HG03280 (cell line): ENCODE measurements around the gene FJX1.
A peak's percentile ranks its signal among the peaks of the same experiment; 100 is the strongest.

ENCODE experiments used
- ATAC-seq: cut with Tn5 transposase; IDR thresholded peaks from one replicate; pipeline ENCODE4 v1.9.1; 2021; ENCODE audit warnings: mild to moderate bottlenecking, moderate library complexity; ENCODE audit not compliant: unreplicated experiment

Gene FJX1

DNA sequence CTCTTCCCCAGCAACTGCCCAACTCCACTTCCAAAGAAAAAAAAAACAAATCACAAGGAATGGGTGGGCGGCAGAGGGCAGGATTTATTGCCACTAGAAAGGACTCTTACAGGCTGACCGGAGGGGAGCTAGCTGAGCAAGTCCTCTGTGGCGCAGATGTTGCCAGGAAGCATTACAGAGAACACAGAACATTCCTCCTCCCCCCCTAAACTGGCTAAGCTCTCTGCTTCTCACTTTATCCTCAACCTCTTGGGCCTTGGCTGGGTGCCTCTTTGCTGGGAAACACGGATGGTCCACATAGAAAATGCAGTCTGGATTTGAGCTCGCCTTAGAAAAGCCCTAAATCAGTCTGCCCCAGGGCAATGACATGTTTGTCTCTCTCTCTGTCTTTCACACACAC is 12.6 kb upstream of the FJX1 start:
- no peak for ATAC-seq

DNA sequence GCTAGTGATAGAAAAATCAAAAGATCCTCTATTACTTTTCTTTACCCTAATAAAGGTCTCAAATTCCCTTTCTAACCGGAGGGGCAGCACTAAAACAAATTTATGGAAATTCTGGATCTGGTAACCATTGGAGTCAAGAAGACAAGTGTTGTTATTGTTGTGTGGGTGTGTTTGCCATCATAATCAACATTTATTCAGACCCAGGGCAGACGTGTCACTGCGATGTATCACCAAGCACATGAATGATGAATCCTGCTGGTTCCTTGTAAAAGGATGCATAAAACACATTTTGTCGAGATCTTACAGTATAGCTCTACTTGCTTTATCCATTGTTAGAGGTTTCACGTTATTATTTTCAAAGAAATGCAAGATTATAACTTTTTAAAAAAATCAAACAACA is 12.1 kb upstream of the FJX1 start:
- ATAC-seq: no peak

DNA sequence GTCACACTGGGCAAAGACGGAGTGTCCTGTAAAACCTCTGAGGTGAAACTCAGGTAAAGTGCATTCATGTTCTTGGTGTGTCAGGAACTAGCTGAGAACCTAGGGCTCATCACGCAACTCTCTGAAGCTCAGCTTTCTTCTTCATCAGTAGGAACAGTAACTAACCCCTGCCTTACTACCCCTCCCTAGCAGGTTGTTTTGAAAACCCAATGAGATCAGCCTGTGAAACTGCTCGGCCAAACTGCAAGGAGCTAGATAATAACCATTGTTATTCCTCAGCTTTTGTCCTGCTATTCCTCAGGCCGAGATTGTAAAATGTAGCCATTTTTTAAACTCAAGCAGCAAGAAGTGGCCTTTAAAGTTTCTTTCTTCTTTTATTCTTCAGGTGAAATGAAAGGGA is 9.8 kb upstream of the FJX1 start:
- no peak for ATAC-seq

DNA sequence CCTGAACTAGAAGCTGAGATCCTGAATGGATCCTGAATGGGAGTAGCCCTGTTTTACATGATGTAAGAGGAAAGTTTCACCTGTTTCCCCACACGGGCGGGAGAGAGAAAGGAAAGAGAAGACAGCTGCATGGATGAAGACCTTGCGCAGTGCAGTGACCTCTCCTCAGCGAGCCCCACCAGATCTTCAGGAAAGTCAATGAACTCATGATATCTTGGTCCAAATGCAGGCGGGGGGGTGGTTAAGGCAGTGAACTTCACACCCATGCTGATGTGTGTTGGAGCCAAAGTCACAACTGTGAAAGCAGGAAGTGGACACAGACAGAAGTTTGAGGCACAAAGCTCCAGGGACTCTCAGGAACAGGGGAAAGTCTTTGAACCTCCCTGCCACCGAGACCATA is 8.6 kb upstream of the FJX1 start:
- ATAC-seq: no peak

DNA sequence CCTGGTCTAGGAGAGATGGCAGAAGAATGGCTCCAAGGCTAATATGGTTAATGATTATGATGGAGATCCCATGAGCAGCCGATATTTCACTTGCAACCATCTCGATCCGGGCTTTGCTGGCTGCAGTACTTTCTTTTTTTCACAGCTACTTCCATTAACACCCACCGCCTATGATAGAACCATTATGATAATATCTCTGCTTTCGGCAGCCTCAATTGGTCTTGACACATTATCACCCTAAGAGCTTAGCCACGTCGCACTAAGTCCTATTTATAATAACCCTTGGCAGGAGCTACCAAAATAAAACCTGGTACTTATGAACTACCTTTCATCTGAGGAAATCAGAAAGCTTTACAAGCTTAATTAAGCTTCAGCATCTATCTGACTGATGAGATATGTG is 7.6 kb upstream of the FJX1 start:
- ATAC-seq: no peak

DNA sequence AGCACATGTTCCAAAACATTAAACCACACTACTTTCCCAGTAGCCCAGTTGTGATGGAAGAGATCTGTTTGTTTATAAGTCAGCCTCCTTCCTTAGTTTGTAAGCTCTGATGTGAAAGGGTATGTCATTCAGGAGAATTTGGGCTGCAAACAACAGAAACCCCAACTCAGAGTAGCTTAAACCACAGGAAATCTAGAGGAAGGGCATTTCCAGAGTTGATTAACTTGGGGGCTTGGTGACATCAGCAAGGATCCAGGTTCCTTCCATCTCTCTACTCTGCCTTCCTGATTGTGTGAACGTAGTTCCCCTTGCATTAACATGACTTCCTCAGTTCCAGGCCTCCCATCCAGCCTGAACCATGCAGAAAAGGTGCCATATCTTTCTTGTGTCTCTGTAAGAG is 6.5 kb upstream of the FJX1 start:
- no peak for ATAC-seq

DNA sequence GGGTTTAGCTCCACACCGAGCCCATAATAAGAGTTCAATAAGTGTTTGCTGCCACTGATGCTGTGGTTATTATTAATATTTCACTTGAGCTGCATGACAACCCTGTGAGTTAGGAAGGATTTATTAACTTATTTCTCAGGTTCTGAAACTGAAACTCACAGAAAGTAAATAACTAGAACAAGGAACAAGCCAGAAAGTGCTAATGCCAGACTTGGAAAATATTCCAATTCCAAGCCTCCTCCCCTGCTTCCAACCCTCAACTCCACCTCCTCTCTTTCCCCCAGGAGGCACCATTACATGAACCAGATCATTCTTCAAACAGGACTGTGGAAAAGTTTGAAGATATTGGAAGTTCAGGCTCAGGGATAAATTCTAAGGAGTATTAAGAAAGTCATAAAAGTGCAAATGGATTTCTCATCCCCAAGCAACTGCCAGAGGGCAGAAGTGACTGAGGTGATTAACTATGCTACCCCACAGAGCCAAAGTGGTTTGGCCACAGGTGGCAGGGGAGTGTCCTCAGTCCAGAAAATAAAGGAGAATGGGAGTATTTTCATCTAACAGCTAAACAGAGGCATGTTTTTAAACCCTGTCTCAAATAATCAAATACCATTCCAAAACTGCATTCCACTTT is 3.2 kb upstream of the FJX1 start:
- no peak for ATAC-seq

DNA sequence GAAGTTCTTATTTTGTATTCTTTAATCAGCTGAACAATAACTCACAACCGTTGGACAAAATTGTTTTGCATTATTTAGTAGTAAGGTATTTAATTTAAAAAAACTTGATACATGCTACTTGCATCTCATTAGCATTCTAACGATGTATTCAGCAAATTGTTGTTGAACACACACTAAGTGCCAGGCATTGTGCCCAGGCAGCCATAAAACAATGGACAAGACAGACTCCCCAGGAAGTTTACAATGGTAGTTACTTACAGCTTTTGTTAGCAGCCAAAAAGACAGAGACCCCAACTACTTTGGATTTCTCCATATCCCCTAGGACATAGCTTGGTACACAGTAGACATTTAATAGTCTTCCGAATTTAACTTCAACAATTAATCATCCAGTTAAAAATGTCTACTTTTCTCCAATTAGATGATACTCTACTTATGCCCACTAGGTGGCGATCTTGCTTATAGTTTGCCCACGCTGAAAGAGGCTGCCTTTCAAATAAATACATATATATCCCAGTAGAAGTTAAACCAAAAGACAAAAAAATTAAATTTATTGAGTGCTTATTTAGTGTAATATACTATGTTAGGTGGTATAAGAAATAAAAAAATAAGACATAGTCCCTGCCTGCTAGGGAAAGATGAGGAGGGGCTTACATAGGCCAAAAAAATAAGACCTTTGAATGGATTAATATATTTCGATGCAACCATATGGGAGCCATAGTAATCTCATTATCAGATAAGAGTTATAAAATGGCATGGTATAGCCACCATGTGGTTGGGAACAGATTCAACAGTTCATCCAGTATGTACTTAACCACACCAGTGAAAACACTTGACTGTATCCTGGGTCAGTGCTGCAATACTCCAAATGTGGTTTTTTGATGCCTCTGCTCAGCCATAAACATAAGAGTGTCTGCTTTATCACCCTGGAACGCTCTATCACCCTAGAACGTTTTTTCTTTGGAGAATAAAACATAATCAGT is 2.0 kb upstream of the FJX1 start:
- no peak for ATAC-seq

DNA sequence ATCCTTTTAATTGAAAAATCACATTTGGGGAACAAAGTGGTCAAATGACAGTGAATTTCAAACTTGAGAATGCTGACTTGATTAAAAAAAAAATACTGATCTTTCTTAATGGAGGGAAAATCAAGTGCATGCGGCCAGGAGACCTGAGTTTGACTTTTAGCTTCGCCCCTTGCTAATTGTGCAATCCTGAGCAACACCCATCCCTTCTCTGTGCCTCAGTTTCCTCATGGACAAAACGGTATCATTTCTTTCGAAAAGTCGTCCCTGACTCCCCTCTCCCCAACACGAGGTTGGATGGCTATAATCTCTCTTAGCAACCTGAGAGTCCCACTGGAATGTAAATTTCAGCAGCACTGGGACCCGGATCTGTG is 959 bp upstream of the FJX1 start:
- no peak for ATAC-seq

DNA sequence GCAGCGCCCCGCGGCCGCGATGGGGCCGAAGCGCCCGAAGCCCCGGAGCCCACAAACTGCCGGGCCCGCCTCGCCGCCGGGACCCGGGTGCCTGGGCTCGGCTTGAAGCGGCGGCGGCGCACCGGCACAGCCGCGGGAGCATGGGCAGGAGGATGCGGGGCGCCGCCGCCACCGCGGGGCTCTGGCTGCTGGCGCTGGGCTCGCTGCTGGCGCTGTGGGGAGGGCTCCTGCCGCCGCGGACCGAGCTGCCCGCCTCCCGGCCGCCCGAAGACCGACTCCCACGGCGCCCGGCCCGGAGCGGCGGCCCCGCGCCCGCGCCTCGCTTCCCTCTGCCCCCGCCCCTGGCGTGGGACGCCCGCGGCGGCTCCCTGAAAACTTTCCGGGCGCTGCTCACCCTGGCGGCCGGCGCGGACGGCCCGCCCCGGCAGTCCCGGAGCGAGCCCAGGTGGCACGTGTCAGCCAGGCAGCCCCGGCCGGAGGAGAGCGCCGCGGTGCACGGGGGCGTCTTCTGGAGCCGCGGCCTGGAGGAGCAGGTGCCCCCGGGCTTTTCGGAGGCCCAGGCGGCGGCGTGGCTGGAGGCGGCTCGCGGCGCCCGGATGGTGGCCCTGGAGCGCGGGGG is 346 bp downstream of the FJX1 start:
- ATAC-seq: peak; percentile 44

DNA sequence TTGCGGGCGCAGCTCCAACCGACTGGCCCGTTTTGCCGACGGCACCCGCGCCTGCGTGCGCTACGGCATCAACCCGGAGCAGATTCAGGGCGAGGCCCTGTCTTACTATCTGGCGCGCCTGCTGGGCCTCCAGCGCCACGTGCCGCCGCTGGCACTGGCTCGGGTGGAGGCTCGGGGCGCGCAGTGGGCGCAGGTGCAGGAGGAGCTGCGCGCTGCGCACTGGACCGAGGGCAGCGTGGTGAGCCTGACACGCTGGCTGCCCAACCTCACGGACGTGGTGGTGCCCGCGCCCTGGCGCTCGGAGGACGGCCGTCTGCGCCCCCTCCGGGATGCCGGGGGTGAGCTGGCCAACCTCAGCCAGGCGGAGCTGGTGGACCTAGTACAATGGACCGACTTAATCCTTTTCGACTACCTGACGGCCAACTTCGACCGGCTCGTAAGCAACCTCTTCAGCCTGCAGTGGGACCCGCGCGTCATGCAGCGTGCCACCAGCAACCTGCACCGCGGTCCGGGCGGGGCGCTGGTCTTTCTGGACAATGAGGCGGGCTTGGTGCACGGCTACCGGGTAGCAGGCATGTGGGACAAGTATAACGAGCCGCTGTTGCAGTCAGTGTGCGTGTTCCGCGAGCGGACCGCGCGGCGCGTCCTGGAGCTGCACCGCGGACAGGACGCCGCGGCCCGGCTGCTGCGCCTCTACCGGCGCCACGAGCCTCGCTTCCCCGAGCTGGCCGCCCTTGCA is 1.0 kb downstream of the FJX1 start:
- peak; percentile 34 for ATAC-seq

DNA sequence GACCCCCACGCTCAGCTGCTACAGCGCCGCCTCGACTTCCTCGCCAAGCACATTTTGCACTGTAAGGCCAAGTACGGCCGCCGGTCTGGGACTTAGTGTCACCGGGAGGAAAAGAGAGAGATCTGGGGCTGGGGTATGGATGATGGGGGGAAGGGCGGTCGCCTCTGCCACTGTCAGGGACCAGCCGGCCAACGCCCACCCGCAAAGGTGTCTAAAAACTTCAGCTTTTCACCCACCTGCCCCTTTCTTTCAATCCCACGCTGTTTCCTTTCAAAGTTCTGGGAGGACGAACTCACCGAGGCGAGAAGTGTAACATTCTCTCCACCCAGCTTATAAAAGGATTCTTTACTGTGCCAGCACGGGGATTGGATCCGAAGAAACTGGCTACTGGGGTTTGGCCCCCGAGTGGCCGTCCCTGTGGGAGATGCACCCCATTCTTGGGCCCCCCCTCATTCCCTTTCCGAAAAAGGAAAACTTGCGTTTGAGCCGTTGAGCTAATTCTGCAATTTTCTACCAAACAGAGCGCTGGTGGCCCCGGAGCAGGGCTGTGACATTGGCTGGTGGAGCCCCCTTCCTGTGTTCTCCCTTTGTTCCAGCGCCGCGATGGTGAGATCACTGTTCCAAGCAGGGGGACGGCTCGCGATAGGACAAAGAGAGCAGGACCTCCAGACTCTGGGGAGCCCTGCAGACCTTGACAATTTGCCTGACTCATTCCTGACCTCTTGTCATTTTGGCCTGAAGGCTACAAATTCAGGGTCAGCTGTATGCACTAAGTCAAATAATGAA is 1.8 kb downstream of the FJX1 start:
- ATAC-seq: no peak

DNA sequence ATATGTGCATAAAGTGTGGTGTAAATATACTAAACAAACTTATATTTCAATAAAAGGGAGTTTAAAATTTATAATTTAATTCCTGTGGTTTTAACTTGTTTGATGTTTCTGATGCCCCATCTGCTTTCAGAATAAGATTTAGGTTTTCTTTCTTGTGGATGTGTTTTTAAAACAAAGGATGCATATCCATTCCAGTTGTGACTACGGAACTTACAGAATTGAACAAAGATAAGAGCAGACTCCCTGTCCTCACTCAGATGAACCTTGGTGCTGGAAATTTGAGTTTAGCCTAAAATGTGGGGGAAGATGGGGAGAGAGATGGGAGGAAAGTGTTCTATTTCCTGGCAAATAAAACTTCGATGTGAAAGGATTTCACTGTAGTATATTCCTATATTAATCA is 2.5 kb downstream of the FJX1 start:
- ATAC-seq: no peak

DNA sequence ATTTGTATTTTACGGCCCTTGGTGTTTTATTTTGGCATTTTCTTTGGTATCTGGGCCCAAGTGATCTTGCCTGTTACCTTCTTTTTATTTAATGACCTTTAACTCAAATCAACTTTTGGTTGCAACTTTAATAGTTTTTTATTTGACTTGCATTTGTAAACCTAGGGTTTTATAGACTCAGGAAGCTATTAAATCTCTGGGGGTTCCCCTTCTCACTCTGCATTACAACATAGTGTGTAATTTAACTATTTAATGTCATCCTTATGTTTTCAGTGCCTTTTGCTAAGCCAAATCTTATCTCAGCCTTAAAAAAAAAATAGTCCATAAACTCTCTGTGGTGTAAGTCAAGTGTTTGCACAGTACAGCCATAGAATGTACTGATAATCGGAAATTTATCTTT is 3.4 kb downstream of the FJX1 start:
- no peak for ATAC-seq

DNA sequence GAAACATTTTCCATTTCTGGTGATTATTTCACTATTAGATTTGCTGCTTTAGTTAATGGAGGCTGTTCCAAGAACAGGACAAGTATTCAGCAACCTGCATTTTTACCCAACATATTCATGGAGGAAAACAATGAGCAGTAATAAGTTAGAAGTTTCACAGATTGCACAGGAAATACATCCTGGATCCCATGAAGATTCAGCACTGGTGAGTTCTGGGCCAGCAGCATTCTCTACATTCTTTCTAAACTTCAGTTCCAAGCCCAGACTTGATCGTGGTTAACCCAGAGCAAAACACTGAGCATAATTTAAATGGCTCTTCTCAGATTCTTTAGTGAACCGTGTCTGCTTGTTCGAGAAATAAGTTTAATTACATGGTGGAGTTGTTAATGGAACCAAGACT is 3.8 kb downstream of the FJX1 start:
- no peak for ATAC-seq

DNA sequence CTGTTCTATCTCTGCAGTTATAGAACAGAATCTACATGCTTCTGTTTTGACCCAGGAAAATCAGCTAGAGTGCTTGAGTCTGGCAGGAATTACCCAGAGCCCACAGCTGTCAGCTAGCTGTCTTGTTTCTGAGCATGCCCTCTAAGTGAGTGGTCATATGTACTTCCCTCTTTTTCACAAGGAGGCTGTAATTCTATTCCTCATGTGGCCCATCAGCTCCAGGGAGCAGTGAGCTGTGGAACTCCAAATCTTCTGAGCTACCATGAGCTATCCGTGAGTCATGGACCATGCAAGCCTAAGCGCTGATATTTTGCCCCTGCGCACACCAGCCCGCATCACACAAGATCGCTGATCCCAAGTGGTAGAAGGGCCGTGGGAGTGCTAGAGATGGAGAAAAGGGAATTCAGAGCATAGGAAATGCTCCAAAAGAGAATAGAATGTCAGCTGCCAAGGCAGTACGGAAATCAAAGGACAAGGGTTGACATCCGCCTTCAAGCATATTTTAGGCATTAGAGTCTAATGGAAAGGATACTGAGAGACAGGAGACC is 5.4 kb downstream of the FJX1 start:
- ATAC-seq: no peak

DNA sequence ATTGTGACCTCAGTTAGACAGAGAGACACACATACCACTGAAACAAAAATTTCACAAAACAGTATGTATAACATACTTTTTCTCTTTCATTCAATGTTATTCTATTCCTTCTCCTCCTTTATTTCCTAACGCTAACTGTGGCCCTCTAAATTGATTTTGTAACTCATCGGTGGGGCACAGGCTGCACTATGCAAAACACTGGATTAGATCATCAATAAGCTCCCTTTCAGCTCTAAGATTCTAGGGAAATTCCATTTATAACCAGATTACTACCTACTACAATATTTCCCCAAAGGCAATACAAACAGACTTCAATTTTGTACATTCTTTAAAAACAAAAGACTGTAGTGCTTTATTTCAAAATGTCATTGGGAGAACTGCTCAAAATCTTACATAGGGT is 6.1 kb downstream of the FJX1 start:
- no peak for ATAC-seq

DNA sequence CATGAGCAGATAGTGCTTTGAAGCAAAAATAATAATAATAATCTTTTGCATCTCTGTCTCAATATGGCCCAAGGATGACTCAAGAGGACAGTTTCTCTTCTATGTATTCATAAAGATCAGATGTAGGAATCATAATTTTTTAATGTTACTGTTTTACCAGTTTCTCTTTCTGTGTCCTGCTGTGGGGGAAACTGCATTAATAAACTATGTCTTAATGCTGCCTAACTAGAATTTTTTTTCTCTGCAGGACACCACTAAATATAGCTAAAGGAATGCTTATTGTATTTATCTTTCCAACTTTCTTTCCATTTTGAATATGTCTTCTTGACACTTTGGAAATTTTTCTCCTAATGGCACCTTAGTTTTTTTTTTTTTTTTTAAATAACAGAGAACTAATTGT is 6.5 kb downstream of the FJX1 start:
- ATAC-seq: no peak

DNA sequence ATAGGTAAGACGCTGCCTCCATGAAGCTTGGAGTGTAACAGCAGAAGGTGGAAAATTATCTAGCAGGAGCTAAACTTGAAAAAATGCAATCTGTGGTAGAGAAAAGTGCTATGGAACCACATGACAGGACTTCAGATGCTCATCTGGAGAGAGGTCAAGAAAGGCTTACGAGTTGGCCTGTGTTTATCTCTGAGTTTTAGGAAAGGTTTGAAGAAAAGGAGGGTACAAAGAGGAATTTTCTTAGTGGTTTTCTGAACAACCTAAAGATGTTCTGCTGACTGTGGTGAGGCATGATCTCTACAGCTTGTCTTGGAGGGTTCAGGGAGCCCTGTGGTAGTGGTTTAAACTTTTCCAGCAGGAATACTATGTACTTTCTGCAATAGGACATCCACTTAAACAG is 8.2 kb downstream of the FJX1 start:
- no peak for ATAC-seq

DNA sequence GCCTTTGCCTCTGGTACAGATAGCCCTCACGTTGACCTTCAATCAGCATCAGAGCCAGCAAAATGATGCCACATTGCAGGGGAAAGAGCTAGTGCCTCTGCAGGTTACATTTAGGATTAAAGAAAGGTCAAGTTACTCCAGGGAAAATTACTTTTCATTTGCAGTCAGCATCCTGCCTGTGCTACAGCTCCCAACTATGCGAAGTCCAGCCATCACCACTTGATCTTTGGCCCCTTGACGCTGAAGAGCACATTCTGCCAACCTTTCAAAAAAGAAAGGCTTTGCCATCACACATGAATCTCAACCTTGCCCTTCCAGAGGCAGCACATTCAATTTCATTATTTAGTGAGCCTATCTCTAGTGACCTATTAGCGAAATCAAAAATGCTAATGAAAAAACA is 11.3 kb downstream of the FJX1 start:
- no peak for ATAC-seq
